NCI-H460 (cell line): ENCODE measurements around the gene STIMATE. TPM values are rescaled to one million over a fixed set of nuclear protein-coding genes. Genes with fewer than 3 reads are reported as not detected.

Experiments used
- DNase-seq: peaks from one replicate; pipeline ENCODE4 v3.0.0-alpha.2; 2016; ENCODE audit warnings: low read depth; ENCODE audit errors: extremely low read depth
- total RNA-seq: library from RNA; depleted of rRNA; stranded (reverse); fragments of >200 nt; shearing (Covaris generic); gene quantifications from 2 replicates; pipeline ENCODE4 v1.2.3, GENCODE V29; 2014

STIMATE gene
- total RNA-seq, 1 experiment from 2014 or later = 4.3 TPM

- no peak for DNase-seq
These were observed 54.1 kb downstream of the STIMATE start for GRCh38 chr3:52843108-52843865.

GRCh38 chr3:52842424-52842823 lies 54.9 kb downstream of the STIMATE start:
- no peak for DNase-seq

GRCh38 chr3:52841981-52842340 lies 55.4 kb downstream of the STIMATE start:
- DNase-seq = no peak

GRCh38 chr3:52841211-52841980 lies 56.0 kb downstream of the STIMATE start:
- no peak for DNase-seq

GRCh38 chr3:52839892-52840545 lies 57.3 kb downstream of the STIMATE start:
- DNase-seq = no peak

GRCh38 chr3:52839268-52839575 lies 58.1 kb downstream of the STIMATE start:
- no peak for DNase-seq

GRCh38 chr3:52838561-52839267 lies 58.6 kb downstream of the STIMATE start:
- no peak for DNase-seq

- no peak for DNase-seq
These were observed 60.4 kb downstream of the STIMATE start for GRCh38 chr3:52836986-52837385.

- DNase-seq = no peak
These were observed 60.9 kb downstream of the STIMATE start for GRCh38 chr3:52836471-52836845.

GRCh38 chr3:52835766-52836470 lies 61.4 kb downstream of the STIMATE start:
- DNase-seq = no peak

GRCh38 chr3:52834871-52835501 lies 62.4 kb downstream of the STIMATE start, which contains the start of gene MUSTN1:
TSS of gene MUSTN1 (minus strand) at chr3:52835019. CDS start at chr3:52834948, 71 bp downstream.
- DNase-seq = no peak

GRCh38 chr3:52833202-52833601 lies 64.1 kb downstream of the STIMATE start:
- no peak for DNase-seq

GRCh38 chr3:52831500-52832301 lies 65.6 kb downstream of the STIMATE start:
- DNase-seq = peak; percentile 61

- no peak for DNase-seq
These were observed 66.7 kb downstream of the STIMATE start, which contains the start of gene ITIH4 for GRCh38 chr3:52830535-52831258. TSS of gene ITIH4 (minus strand) at chr3:52830672. CDS start at chr3:52830642, 30 bp downstream.

- no peak for DNase-seq
These were observed 67.4 kb downstream of the STIMATE start for GRCh38 chr3:52829906-52830463.

GRCh38 chr3:52829482-52829881 lies 67.9 kb downstream of the STIMATE start:
- DNase-seq = no peak

GRCh38 chr3:52827866-52828376 lies 69.4 kb downstream of the STIMATE start:
- DNase-seq = no peak

GRCh38 chr3:52827441-52827840 lies 69.9 kb downstream of the STIMATE start:
- no peak for DNase-seq
